T-helper 2 cell (primary cell): ENCODE results near the gene TOMT.
"Not testable (repeated sequence)": the region's sequence is repeated elsewhere in the genome, so short reads cannot be mapped to it uniquely, and the experiment has no call there.

Source experiments
- DNase-seq, 5 experiments: peaks; one replicate each; pipeline versions ENCODE4 v3.0.0 to v3.0.0-alpha.2; 2012 to 2022

The TOMT gene

GRCh38 chr11:72127923-72128322 is 22.2 kb downstream of the TOMT start:
- DNase-seq = no peak

- no peak for DNase-seq
Measured at GRCh38 chr11:72129381-72129780, 23.7 kb downstream of the TOMT start.

GRCh38 chr11:72132646-72133045 is 26.9 kb downstream of the TOMT start:
- no peak for DNase-seq

- not testable (repeated sequence) for DNase-seq
Measured at GRCh38 chr11:72135473-72135872, 29.7 kb downstream of the TOMT start, which contains the start of gene FOLR3. TSS of gene FOLR3 (plus strand) at chr11:72135725. CDS start at chr11:72135953, 228 bp downstream.

GRCh38 chr11:72135891-72136683 is 30.4 kb downstream of the TOMT start:
- DNase-seq = no peak

- peak in 1 of 5 experiments; percentile 20 for DNase-seq
Measured at GRCh38 chr11:72136684-72137262, 31.0 kb downstream of the TOMT start.

GRCh38 chr11:72138821-72139390 is 33.2 kb downstream of the TOMT start:
- DNase-seq = no peak

GRCh38 chr11:72139500-72139899 is 33.8 kb downstream of the TOMT start:
- no peak for DNase-seq

- no peak for DNase-seq
Measured at GRCh38 chr11:72140661-72141060, 34.9 kb downstream of the TOMT start.

GRCh38 chr11:72141066-72141465 is 35.3 kb downstream of the TOMT start:
- DNase-seq = peak in 1 of 5 experiments; percentile 84

- not testable (repeated sequence) for DNase-seq
Measured at GRCh38 chr11:72142086-72142485, 36.4 kb downstream of the TOMT start.

GRCh38 chr11:72142543-72142942 is 36.8 kb downstream of the TOMT start:
- not testable (repeated sequence) for DNase-seq

- no peak for DNase-seq
Measured at GRCh38 chr11:72144807-72145565, 39.3 kb downstream of the TOMT start.

- no peak for DNase-seq
Measured at GRCh38 chr11:72146625-72147024, 40.9 kb downstream of the TOMT start.

GRCh38 chr11:72150882-72151281 is 45.2 kb downstream of the TOMT start:
- DNase-seq = no peak

- DNase-seq = not testable (repeated sequence)
Measured at GRCh38 chr11:72153874-72154273, 48.1 kb downstream of the TOMT start.

- no peak for DNase-seq
Measured at GRCh38 chr11:72154816-72155215, 49.1 kb downstream of the TOMT start.

GRCh38 chr11:72155751-72156150 is 50.0 kb downstream of the TOMT start:
- DNase-seq = no peak

GRCh38 chr11:72157131-72157530 is 51.4 kb downstream of the TOMT start:
- no peak for DNase-seq
